Measurements from ENCODE around the gene MSANTD1. TPM values are rescaled to one million over a fixed set of nuclear protein-coding genes. Genes with fewer than 3 reads are reported as not detected.

Gene MSANTD1
- total RNA-seq, 1 experiment from 2014 or later, result 0.71 TPM

DNA sequence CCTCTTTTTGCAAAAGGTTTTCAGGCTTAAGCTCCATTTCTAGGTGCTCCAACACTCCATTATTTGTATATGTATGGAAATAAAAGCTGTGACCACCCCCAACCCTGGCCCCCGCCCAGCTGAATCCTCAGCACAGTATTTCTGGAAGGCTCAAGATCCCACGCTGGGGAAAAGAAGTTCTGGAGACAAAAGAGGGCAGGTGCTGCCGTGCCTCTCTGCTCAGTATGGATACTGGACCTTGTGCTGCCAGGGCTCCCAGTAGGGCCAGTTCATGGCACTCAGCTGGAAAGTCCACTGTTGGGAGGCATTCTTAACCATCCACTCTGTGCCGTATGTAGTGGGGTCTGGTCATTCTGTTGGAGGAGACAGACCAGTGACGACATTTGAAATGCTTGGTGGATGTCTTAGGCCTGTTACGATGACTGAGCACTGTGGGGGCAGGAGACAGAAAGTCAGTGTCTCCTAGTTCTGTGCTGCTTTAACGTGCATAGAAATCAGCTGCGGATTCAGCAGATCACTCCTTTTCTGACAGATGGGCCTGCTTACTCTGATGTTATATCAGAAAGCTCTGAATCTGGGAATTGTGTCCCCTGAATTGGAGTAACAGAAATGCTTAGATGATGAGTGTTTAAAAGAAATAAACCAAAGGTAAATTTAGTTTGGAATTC, 48.4 kb upstream of the MSANTD1 start:
- BruUV-seq (replicated peaks), result no TSS peak
- TF ChIP-seq SP1 (IDR thresholded peaks at IDR 0.05; ENCODE audit: low read depth), result no peak
- TF ChIP-seq, protein P1, sequence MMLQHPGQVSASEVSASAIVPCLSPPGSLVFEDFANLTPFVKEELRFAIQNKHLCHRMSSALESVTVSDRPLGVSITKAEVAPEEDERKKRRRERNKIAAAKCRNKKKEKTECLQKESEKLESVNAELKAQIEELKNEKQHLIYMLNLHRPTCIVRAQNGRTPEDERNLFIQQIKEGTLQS (IDR thresholded peaks at IDR 0.05), result no peak
- no peak for TF ChIP-seq POLR2AphosphoS5 (IDR thresholded peaks at IDR 0.05; ENCODE audit: low read depth, low read length)
- TF ChIP-seq ZNF274 (IDR thresholded peaks at IDR 0.05; ENCODE audit: low read depth, low read length), result no peak
- TF ChIP-seq TCF7L2 (IDR thresholded peaks at IDR 0.05; ENCODE audit: borderline replicate concordance, extremely low read depth, insufficient read depth, insufficient read length), result no peak
- TF ChIP-seq ZFX (IDR thresholded peaks at IDR 0.05), result no peak
- no peak for TF ChIP-seq SRF (IDR thresholded peaks at IDR 0.05; ENCODE audit: low read depth)
- TF ChIP-seq MAX (IDR thresholded peaks at IDR 0.05), result no peak
- TF ChIP-seq CEBPB (IDR thresholded peaks at IDR 0.05; ENCODE audit: low read depth), result no peak
- TF ChIP-seq EGR1 (IDR thresholded peaks at IDR 0.05; ENCODE audit: low read depth), result no peak
- TF ChIP-seq, protein P2, sequence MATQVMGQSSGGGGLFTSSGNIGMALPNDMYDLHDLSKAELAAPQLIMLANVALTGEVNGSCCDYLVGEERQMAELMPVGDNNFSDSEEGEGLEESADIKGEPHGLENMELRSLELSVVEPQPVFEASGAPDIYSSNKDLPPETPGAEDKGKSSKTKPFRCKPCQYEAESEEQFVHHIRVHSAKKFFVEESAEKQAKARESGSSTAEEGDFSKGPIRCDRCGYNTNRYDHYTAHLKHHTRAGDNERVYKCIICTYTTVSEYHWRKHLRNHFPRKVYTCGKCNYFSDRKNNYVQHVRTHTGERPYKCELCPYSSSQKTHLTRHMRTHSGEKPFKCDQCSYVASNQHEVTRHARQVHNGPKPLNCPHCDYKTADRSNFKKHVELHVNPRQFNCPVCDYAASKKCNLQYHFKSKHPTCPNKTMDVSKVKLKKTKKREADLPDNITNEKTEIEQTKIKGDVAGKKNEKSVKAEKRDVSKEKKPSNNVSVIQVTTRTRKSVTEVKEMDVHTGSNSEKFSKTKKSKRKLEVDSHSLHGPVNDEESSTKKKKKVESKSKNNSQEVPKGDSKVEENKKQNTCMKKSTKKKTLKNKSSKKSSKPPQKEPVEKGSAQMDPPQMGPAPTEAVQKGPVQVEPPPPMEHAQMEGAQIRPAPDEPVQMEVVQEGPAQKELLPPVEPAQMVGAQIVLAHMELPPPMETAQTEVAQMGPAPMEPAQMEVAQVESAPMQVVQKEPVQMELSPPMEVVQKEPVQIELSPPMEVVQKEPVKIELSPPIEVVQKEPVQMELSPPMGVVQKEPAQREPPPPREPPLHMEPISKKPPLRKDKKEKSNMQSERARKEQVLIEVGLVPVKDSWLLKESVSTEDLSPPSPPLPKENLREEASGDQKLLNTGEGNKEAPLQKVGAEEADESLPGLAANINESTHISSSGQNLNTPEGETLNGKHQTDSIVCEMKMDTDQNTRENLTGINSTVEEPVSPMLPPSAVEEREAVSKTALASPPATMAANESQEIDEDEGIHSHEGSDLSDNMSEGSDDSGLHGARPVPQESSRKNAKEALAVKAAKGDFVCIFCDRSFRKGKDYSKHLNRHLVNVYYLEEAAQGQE (IDR thresholded peaks at IDR 0.05; ENCODE audit: low read depth), result no peak
- Histone ChIP-seq H3K36me3 (ENCODE audit: control insufficient read depth in 1 of 2, insufficient read depth in 2 of 2, low read length in 2 of 2) (peaks cover 0 to 3% of the 10 kb centered on the region in 2 experiments; a peak in 1 of 4 replicates), H2AFZ (ENCODE audit: low read depth, low read length, poor library complexity, severe bottlenecking) (no peak overlapping the region), H3K9me2 (ENCODE audit: insufficient read depth) (no peaks in the 10 kb centered on the region), H3K27ac (ENCODE audit: low read depth, low read length) (no peak overlapping the region), H3K4me2 (ENCODE audit: low read length) (no peak overlapping the region), H3K9ac (ENCODE audit: low read length) (no peak overlapping the region), H3K79me2 (ENCODE audit: insufficient read depth, low read length) (no peaks in the 10 kb centered on the region), H3K4me3 (replicated peaks in 1 of 2; ENCODE audit: low read depth in 1 of 2, low read length in 2 of 2) (no peak overlapping the region), H4K20me1 (ENCODE audit: insufficient read depth) (no peaks in the 10 kb centered on the region), H3K9me3 (ENCODE audit: control insufficient read depth in 1 of 2, insufficient read depth in 1 of 2, low read depth in 1 of 2, low read length in 2 of 2) (no peaks in the 10 kb centered on the region), H3K27me3 (ENCODE audit: insufficient read depth, low read length) (no peaks in the 10 kb centered on the region), H3K4me1 (ENCODE audit: control insufficient read depth in 1 of 2, insufficient read depth in 2 of 2, low read length in 2 of 2) (no peaks in the 10 kb centered on the region)
- no peak for ATAC-seq
- CTCF ChIA-PET, result no interaction called here
- intact Hi-C loops (cut with micrococcal nuclease), result no loop called here
- no peak for DNase-seq (ENCODE audit: low read depth, low spot score)
- POLR2A ChIA-PET, result no interaction called here
- RAD21 ChIA-PET (ENCODE audit: low non-redundant PET in 1 of 2, low total read pairs in 2 of 2, uncharacterized antibody in 2 of 2, unreplicated experiment in 2 of 2), result no interaction called here

Measured in HCT116 (cell line).